ENCODE data around the gene REG4. TPM values are rescaled to one million over a fixed set of nuclear protein-coding genes. Genes with fewer than 3 reads are reported as not detected.

The REG4 gene
- total RNA-seq, 2 experiments from 2014 or later: 0.33 TPM; not detected in 1

- H3K36me3 ChIP-seq (ENCODE audit: insufficient read depth, low read length): no peaks in the 10 kb centered on the region
- H3K4me1 Mint-ChIP-seq (ENCODE audit: low read depth): peaks cover 6% of the 10 kb centered on the region
- no peak for TF ChIP-seq CTCF (IDR thresholded peaks at IDR 0.05)
- no peaks in the 10 kb centered on the region for H3K36me3 Mint-ChIP-seq (ENCODE audit: low read depth)
- H3K4me1 ChIP-seq (ENCODE audit: insufficient read depth, low read length): no peaks in the 10 kb centered on the region
- CTCF ChIA-PET: interaction anchor here (0.9 to 1.0 kb wide), 2 partner anchors 17 to 18 kb away, joined by 3 to 4 read pairs; no protein-coding TSS in a partner anchor
- H3K27me3 ChIP-seq (ENCODE audit: control insufficient read depth in 1 of 2, insufficient read depth in 2 of 2, low read length in 2 of 2): peaks cover 5 to 20% of the 10 kb centered on the region in 2 experiments
- intact Hi-C loops (cut with DNase I, micrococcal nuclease): loop anchor here in 1 of 2 experiments (5.0 to 10.0 kb wide), 2 partner anchors 159 to 346 kb away; no protein-coding TSS in a partner anchor
- H3K27ac Mint-ChIP-seq: no peak overlapping the region
- H3K4me3 ChIP-seq (ENCODE audit: low read length): no peak overlapping the region
- no peaks in the 10 kb centered on the region for H3K9me3 Mint-ChIP-seq
- H3K27ac ChIP-seq (ENCODE audit: low read depth in 1 of 2, low read length in 2 of 2): no peak overlapping the region
- H3K27me3 Mint-ChIP-seq: peaks cover 20% of the 10 kb centered on the region
- POLR2A ChIA-PET: no interaction called here
- DNase-seq (no peak), ATAC-seq (ENCODE audit: poor library complexity) (no peak)
- no peaks in the 10 kb centered on the region for H3K9me3 ChIP-seq (ENCODE audit: control insufficient read depth in 1 of 2, insufficient read depth in 1 of 2, low read length in 2 of 2)
- no peak overlapping the region for H3K4me3 Mint-ChIP-seq
Observed at GRCh38 chr1:119808491-119808890, 2.8 kb downstream of the REG4 start.

GRCh38 chr1:119806489-119806888 lies 4.8 kb downstream of the REG4 start:
- Mint-ChIP-seq H3K4me1 (ENCODE audit: low read depth) (peaks cover 6% of the 10 kb centered on the region), H3K27me3 (peaks cover 20% of the 10 kb centered on the region), H3K27ac (no peak overlapping the region), H3K4me3 (no peak overlapping the region), H3K36me3 (ENCODE audit: low read depth) (no peaks in the 10 kb centered on the region), H3K9me3 (no peaks in the 10 kb centered on the region)
- Histone ChIP-seq H3K4me3 (ENCODE audit: low read length) (no peak overlapping the region), H3K9me3 (ENCODE audit: control insufficient read depth in 1 of 2, insufficient read depth in 1 of 2, low read length in 2 of 2) (no peaks in the 10 kb centered on the region), H3K27ac (ENCODE audit: low read depth in 1 of 2, low read length in 2 of 2) (no peak overlapping the region), H3K36me3 (ENCODE audit: insufficient read depth, low read length) (no peaks in the 10 kb centered on the region), H3K27me3 (ENCODE audit: control insufficient read depth in 1 of 2, insufficient read depth in 2 of 2, low read length in 2 of 2) (peaks cover 5 to 20% of the 10 kb centered on the region in 2 experiments), H3K4me1 (ENCODE audit: insufficient read depth, low read length) (no peaks in the 10 kb centered on the region)
- DNase-seq (no peak), ATAC-seq (ENCODE audit: poor library complexity) (no peak)
- CTCF ChIA-PET: no interaction called here
- no peak for TF ChIP-seq CTCF (IDR thresholded peaks at IDR 0.05)
- POLR2A ChIA-PET: no interaction called here
- intact Hi-C loops (cut with DNase I, micrococcal nuclease): loop anchor here in 1 of 2 experiments (5.0 to 10.0 kb wide), 2 partner anchors 161 to 348 kb away; no protein-coding TSS in a partner anchor

- CTCF ChIA-PET: no interaction called here
- Histone ChIP-seq H3K9me3 (ENCODE audit: control insufficient read depth in 1 of 2, insufficient read depth in 1 of 2, low read length in 2 of 2) (no peaks in the 10 kb centered on the region), H3K27ac (ENCODE audit: low read depth in 1 of 2, low read length in 2 of 2) (no peak overlapping the region), H3K27me3 (ENCODE audit: control insufficient read depth in 1 of 2, insufficient read depth in 2 of 2, low read length in 2 of 2) (peaks cover 5 to 20% of the 10 kb centered on the region in 2 experiments), H3K4me1 (ENCODE audit: insufficient read depth, low read length) (no peaks in the 10 kb centered on the region), H3K4me3 (ENCODE audit: low read length) (no peak overlapping the region), H3K36me3 (ENCODE audit: insufficient read depth, low read length) (no peaks in the 10 kb centered on the region)
- DNase-seq (no peak), ATAC-seq (ENCODE audit: poor library complexity) (no peak)
- intact Hi-C loops (cut with DNase I, micrococcal nuclease): loop anchor here in 1 of 2 experiments (5.0 to 10.0 kb wide), 2 partner anchors 162 to 349 kb away; no protein-coding TSS in a partner anchor
- Mint-ChIP-seq H3K4me1 (ENCODE audit: low read depth) (peaks cover 6% of the 10 kb centered on the region), H3K27ac (no peak overlapping the region), H3K9me3 (no peaks in the 10 kb centered on the region), H3K36me3 (ENCODE audit: low read depth) (no peaks in the 10 kb centered on the region), H3K4me3 (no peak overlapping the region), H3K27me3 (peaks cover 20% of the 10 kb centered on the region)
- no peak for TF ChIP-seq CTCF (IDR thresholded peaks at IDR 0.05)
- POLR2A ChIA-PET: no interaction called here
Observed at GRCh38 chr1:119805746-119806145, 5.5 kb downstream of the REG4 start.
